Fibroblast of villous mesenchyme (primary cell): ENCODE data around the gene CELF2. TPM values are rescaled to one million over a fixed set of nuclear protein-coding genes. Genes with fewer than 3 reads are reported as not detected.

ENCODE experiments used
- DNase-seq: peaks from one replicate; pipeline ENCODE4 v3.0.0-alpha.2; 2010; ENCODE audit warnings: low read depth
- H3K4me3 ChIP-seq: 2 replicates; pipeline ENCODE4 v1.5.1; 2011; ENCODE audit warnings: low read depth, mild to moderate bottlenecking, low read length
- CTCF ChIP-seq: IDR thresholded peaks from 2 replicates; pipeline ENCODE4 v1.5.1; 2012; ENCODE audit warnings: low read depth, mild to moderate bottlenecking, low read length; ENCODE audit not compliant: insufficient read depth
- total RNA-seq: library from RNA; depleted of rRNA; stranded (reverse); fragments of >200 nt; gene quantifications from 2 replicates; pipeline ENCODE4 v1.2.3, GENCODE V29; 2012

CELF2 gene
- total RNA-seq, 1 donor = 2.2 TPM

- DNase-seq = no peak
- H3K4me3 ChIP-seq = no peak overlapping the region
- TF ChIP-seq CTCF = no peak
These were observed 135.6 kb downstream of the CELF2 start for GRCh38 chr10:11153245-11153644.

DNA sequence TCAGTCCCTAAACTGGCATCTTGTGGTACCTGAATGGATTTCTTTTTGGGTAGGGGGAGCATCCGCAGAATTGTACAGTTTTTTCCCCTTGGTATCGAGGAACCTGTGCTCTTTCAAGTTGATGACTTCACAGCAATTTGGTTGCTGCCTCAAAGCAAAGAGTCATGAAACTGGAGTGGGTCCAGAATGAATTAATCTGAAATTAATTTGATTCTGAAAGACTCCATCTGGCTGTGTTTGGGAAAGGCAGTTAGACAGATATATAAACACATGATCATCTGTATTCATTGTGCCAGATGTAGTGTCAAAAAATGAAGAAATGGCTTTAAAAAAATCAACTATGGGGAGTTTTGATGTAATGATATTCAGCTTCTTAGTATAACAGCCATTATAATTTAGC, 136.1 kb downstream of the CELF2 start:
- no peak for DNase-seq
- TF ChIP-seq CTCF = no peak
- no peak overlapping the region for H3K4me3 ChIP-seq

DNA sequence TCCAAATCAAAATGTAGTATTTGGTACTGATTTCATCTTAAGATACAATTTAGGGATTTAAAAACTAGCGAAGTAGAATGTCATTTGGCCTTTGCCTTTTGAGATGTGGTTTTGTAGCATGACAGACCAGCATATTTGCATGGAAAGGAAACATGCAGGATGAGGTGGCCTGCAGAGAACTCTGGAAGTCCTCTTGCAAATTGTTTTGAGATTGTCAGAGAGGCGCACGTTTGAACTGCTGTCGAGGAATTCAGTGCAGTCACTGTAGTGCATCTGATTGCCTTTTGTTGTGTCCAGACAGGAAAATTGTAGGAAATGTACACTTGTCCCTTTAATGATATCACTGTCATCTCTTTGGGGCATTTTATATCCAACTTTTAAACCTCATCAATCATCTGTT, 136.7 kb downstream of the CELF2 start:
- no peak for TF ChIP-seq CTCF
- H3K4me3 ChIP-seq = no peak overlapping the region
- DNase-seq = no peak

- no peak for TF ChIP-seq CTCF
- H3K4me3 ChIP-seq = no peak overlapping the region
- DNase-seq = no peak
These were observed 137.3 kb downstream of the CELF2 start for GRCh38 chr10:11154849-11155498.

- H3K4me3 ChIP-seq = no peak overlapping the region
- TF ChIP-seq CTCF = no peak
- no peak for DNase-seq
These were observed 138.8 kb downstream of the CELF2 start for GRCh38 chr10:11156480-11156879.

DNA sequence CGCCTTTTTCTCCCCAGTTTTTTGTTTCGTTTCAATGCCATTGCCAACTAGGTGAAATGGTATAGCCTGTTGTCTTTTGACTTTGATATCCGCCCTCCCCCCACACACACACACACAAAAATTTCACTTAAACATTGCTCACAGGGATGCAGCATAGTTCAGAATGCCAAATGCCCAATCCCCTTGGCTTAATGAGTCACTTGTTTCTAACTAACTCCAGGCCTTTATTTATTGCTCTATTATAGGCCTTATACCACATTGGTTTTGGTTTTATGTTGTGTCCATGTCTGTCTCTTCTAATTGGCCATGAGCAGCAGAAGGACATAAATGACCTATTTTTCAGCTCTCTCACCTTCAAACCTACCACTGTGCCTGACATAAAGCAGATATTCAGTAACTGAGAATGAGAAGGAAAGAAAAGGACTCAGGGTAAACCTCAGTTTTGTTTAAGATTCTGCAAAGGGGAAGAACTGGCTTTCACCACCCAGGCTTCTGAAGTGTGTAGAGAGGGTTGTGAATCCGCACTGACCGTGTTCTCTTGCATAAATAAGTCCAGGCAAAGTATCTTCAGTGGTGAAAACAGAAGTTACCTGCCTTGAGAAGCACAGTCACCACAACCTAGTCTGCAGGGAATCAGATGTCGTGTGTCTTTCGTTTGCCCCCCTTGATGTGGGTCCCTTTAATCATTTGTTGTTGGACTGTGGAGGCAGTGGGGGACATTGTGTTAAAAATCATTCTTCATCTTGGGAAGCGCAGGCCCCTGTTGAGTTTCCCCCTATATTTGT, 139.8 kb downstream of the CELF2 start:
- no peak for TF ChIP-seq CTCF
- DNase-seq = no peak
- H3K4me3 ChIP-seq = no peak overlapping the region
